HepG2 (cell line): ENCODE data around the gene C5. TPM values are rescaled to one million over a fixed set of nuclear protein-coding genes. Genes with fewer than 3 reads are reported as not detected.

ENCODE experiments used
- ATAC-seq: fragments of 200-7000 bp; cut with Tn5 transposase; 3 replicates; pipeline ENCODE4 v1.9.1; 2020; ENCODE audit warnings: mild to moderate bottlenecking, moderate library complexity
- BruUV-seq: library from RNA; stranded (reverse); fragments of 400-500 nt; replicated peaks from 2 replicates; lab custom pipeline; 2021; lab: Mats Ljungman, UMichigan
- CTCF ChIA-PET: fragments of 300-600 bp; formaldehyde crosslinking; extraction: SDS; loops from one replicate; lab custom pipeline; 2021; ENCODE audit warnings: low total read pairs, inconsistent platforms, low intra/inter-chr PET ratio; lab: Yijun Ruan, JAX
- POLR2A ChIA-PET: fragments of 350-600 bp; sonication (Branson Sonifier 250); formaldehyde crosslinking; loops from one replicate; lab custom pipeline; 2020; ENCODE audit warnings: antibody characterized with exemption, inconsistent platforms; lab: Yijun Ruan, JAX
- DNase-seq: peaks from one replicate; pipeline ENCODE4 v3.0.0-alpha.2; 2015; ENCODE audit warnings: low spot score
- FAIRE-seq: peaks from 3 replicates; lab custom pipeline; 2011; peaks lifted over from hg19 to GRCh38; lab: Jason Lieb, UNC
- H2AFZ ChIP-seq: one replicate; pipeline ENCODE4 v1.6.1; 2011; ENCODE audit warnings: low read length, inconsistent platforms
- H3K27ac ChIP-seq: fragments of 300-600 bp; 3 replicates; pipeline ENCODE4 v1.8.0; 2011; ENCODE audit warnings: mixed run types, mild to moderate bottlenecking, mixed read lengths, low read length, inconsistent platforms; ENCODE audit not compliant: insufficient read depth; ENCODE audit errors: extremely low read length
- H3K27me3 ChIP-seq, 2 experiments: fragments of 200-600 bp in 1 of 2; 2 replicates in 1 of 2; 3 replicates in 1 of 2; pipeline versions ENCODE4 v1.6.0 to v1.8.0; 2011; ENCODE audit warnings: low read length in 2 of 2, mild to moderate bottlenecking in 2 of 2, moderate library complexity in 2 of 2, inconsistent platforms in 1 of 2; ENCODE audit not compliant: insufficient read depth in 2 of 2, control insufficient read depth in 1 of 2
- H3K36me3 ChIP-seq, 2 experiments: fragments of 200-600 bp in 1 of 2; replicated peaks in 1 of 2; 2 replicates in 1 of 2; 3 replicates in 1 of 2; pipeline versions ENCODE4 v1.5.1 to v1.8.0; 2011; ENCODE audit warnings: low read length in 2 of 2, inconsistent platforms in 1 of 2; ENCODE audit not compliant: insufficient read depth in 2 of 2, control insufficient read depth in 1 of 2
- H3K4me1 ChIP-seq: 2 replicates; pipeline ENCODE4 v1.5.1; 2012; ENCODE audit warnings: low read length, inconsistent platforms; ENCODE audit not compliant: insufficient read depth
- H3K4me2 ChIP-seq: 2 replicates; pipeline ENCODE4 v1.6.0; 2011; ENCODE audit warnings: low read depth, low read length, inconsistent platforms
- H3K4me3 ChIP-seq, 3 experiments: fragments of 200-600 bp in 1 of 3; sonication (generic), shearing (Covaris generic) in 1 of 3; replicated peaks in 1 of 3; 2 replicates each; pipeline ENCODE4 v1.5.1; 2011 to 2016; ENCODE audit warnings: low read length in 3 of 3, inconsistent platforms in 2 of 3, low read depth in 2 of 3, mild to moderate bottlenecking in 2 of 3, control low read depth in 1 of 3, mixed read lengths in 1 of 3; ENCODE audit not compliant: insufficient read depth in 1 of 3
- H3K79me2 ChIP-seq: one replicate; pipeline ENCODE4 v1.6.1; 2011; ENCODE audit warnings: low read length, inconsistent platforms; ENCODE audit not compliant: insufficient read depth
- H3K9ac ChIP-seq: 2 replicates; pipeline ENCODE4 v1.6.0; 2011; ENCODE audit warnings: mild to moderate bottlenecking, low read depth, low read length, inconsistent platforms; ENCODE audit not compliant: insufficient read depth
- H3K9me3 ChIP-seq: 2 replicates; pipeline ENCODE4 v1.5.1; 2012; ENCODE audit warnings: mild to moderate bottlenecking, low read length
- H4K20me1 ChIP-seq: 2 replicates; pipeline ENCODE4 v1.6.0; 2011; ENCODE audit warnings: inconsistent platforms, mild to moderate bottlenecking, low read length, moderate library complexity; ENCODE audit not compliant: insufficient read depth
- CBX5 ChIP-seq: sonication (generic); formaldehyde crosslinking; IDR thresholded peaks from 2 replicates; pipeline ENCODE4 v1.4.0; 2020; ENCODE audit warnings: missing genetic modification reagents, borderline replicate concordance
- CHD2 ChIP-seq: IDR thresholded peaks from 2 replicates; pipeline ENCODE4 v1.6.1; 2011; ENCODE audit warnings: low read depth, low read length, improper control_type of control experiment
- DMAP1 ChIP-seq: IDR thresholded peaks from 2 replicates; pipeline ENCODE4 v1.6.1; 2016
- DNMT1 ChIP-seq: sonication (generic); formaldehyde crosslinking; IDR thresholded peaks from 2 replicates; pipeline ENCODE4 v1.5.1; 2020; ENCODE audit warnings: mild to moderate bottlenecking, missing genetic modification reagents
- EZH2 ChIP-seq: conservative IDR thresholded peaks from 2 replicates; pipeline ENCODE4 v1.6.1; 2012; ENCODE audit warnings: mild to moderate bottlenecking, low read depth, low read length, moderate library complexity
- KAT2B ChIP-seq: fragments of 150-350 bp; IDR thresholded peaks from 2 replicates; pipeline ENCODE4 v1.6.1; 2014; ENCODE audit warnings: low read depth, low read length, borderline replicate concordance
- MAZ ChIP-seq, 2 experiments: sonication (generic) in 1 of 2; formaldehyde crosslinking in 1 of 2; IDR thresholded peaks; 2 replicates each; pipeline versions ENCODE4 v1.5.0 to v1.6.1; 2012 to 2020; ENCODE audit warnings: low read depth in 2 of 2, mild to moderate bottlenecking in 2 of 2, borderline replicate concordance in 1 of 2, improper control_type of control experiment in 1 of 2, low read length in 1 of 2, missing genetic modification reagents in 1 of 2, moderate library complexity in 1 of 2
- MYC ChIP-seq: sonication (generic); formaldehyde crosslinking; IDR thresholded peaks from 2 replicates; pipeline ENCODE4 v1.9.0; 2021; ENCODE audit warnings: missing genetic modification reagents, borderline replicate concordance
- NPAS2 ChIP-seq: sonication (generic); formaldehyde crosslinking; IDR thresholded peaks from 2 replicates; pipeline ENCODE4 v1.8.0; 2022; ENCODE audit warnings: mild to moderate bottlenecking, missing genetic modification reagents, borderline replicate concordance
- SMARCE1 ChIP-seq: fragments of 450-650 bp; IDR thresholded peaks from 2 replicates; pipeline ENCODE4 v1.6.1; 2017; ENCODE audit warnings: borderline replicate concordance
- TAF15 ChIP-seq: fragments of 200-400 bp; formaldehyde crosslinking; IDR thresholded peaks from one replicate; pipeline ENCODE4 v1.6.1; 2018; ENCODE audit warnings: mild to moderate bottlenecking, low read depth, low read length; ENCODE audit not compliant: poor library complexity, severe bottlenecking
- ZBTB26 ChIP-seq: IDR thresholded peaks from 2 replicates; pipeline ENCODE4 v1.6.1; 2016; ENCODE audit warnings: missing compliant biosample characterization, missing genetic modification reagents, borderline replicate concordance
- ZNF275 ChIP-seq: sonication (generic); formaldehyde crosslinking; IDR thresholded peaks from 2 replicates; pipeline ENCODE4 v1.8.0; 2022; ENCODE audit warnings: missing genetic modification reagents, mild to moderate bottlenecking, inconsistent platforms, borderline replicate concordance
- ZNF276 ChIP-seq: sonication (generic); formaldehyde crosslinking; IDR thresholded peaks from 2 replicates; pipeline ENCODE4 v1.4.0; 2020; ENCODE audit warnings: mild to moderate bottlenecking, low read depth, missing genetic modification reagents
- ZNF362 ChIP-seq: sonication (generic); formaldehyde crosslinking; IDR thresholded peaks from 2 replicates; pipeline ENCODE4 v1.4.0; 2020; ENCODE audit warnings: missing genetic modification reagents, mild to moderate bottlenecking, borderline replicate concordance
- ZNF607 ChIP-seq: sonication (generic); formaldehyde crosslinking; IDR thresholded peaks from 2 replicates; pipeline ENCODE4 v1.5.1; 2020; ENCODE audit warnings: missing genetic modification reagents, mild to moderate bottlenecking, borderline replicate concordance
- ZNF761 ChIP-seq: sonication (generic); formaldehyde crosslinking; conservative IDR thresholded peaks from 2 replicates; pipeline ENCODE4 v1.4.0; 2020; ENCODE audit warnings: mild to moderate bottlenecking, missing genetic modification reagents
- ZNF878 ChIP-seq: sonication (generic); formaldehyde crosslinking; IDR thresholded peaks from 2 replicates; pipeline ENCODE4 v1.8.1; 2023; ENCODE audit warnings: mild to moderate bottlenecking, missing genetic modification reagents, moderate library complexity
- in situ Hi-C: cut with HindIII; loops from 2 replicates; pipeline ENCODE4 v1.10.0; 2017; ENCODE audit warnings: low pct_unique_long_range_greater_than_20kb; ENCODE audit not compliant: extremely low pct_ligation_motif_present
- intact Hi-C: fragments of 100-400 bp; cut with micrococcal nuclease; formaldehyde crosslinking; loops from one replicate; pipeline ENCODE4 v1.10.0; 2022; ENCODE audit not compliant: unreplicated experiment
- polyA plus RNA-seq, 8 experiments: library from polyadenylated mRNA; depleted of rRNA in 3 of 8; stranded (reverse) in 7 of 8; unstranded in 1 of 8; fragments of >200 nt; fragmentation: Illumina TruSeq in 4 of 8; extraction: Trizol in 4 of 8; gene quantifications; 2 replicates each; pipeline versions ENCODE4 v1.2.1 to v1.2.3, GENCODE V29; 2011 to 2016; ENCODE audit warnings: low read depth in 4 of 8, missing spikeins in 1 of 8, mixed read lengths in 1 of 8; ENCODE audit not compliant: insufficient read depth in 1 of 8
- total RNA-seq, 5 experiments: library from RNA; depleted of rRNA; stranded (reverse); fragments of >200 nt; fragmentation: Illumina TruSeq; extraction: Trizol; gene quantifications; 2 replicates each; pipeline ENCODE4 v1.2.3, GENCODE V29; 2016; ENCODE audit warnings: low read depth in 1 of 5

The C5 gene
- total and polyA plus RNA-seq, 2 of the 13 experiments (the other 11 are each of a cell fraction or from before 2014, with no cell fraction given): 57.6 to 192 TPM

GRCh38 chr9:121038804-121039203, 11.3 kb downstream of the C5 start:
- in situ Hi-C loops (no loop called here), intact Hi-C loops (no loop called here)
- no peaks in the 10 kb centered on the region for H3K9me3 ChIP-seq
- ChIA-PET CTCF (no interaction called here), POLR2A (no interaction called here)
- peaks cover 4 to 44% of the 10 kb centered on the region in 2 experiments; a peak in 4 of 5 replicates for H3K36me3 ChIP-seq
- ATAC-seq (no peak), FAIRE-seq (no peak), DNase-seq (no peak)
- H2AFZ ChIP-seq: no peak overlapping the region
- no peak overlapping the region for H3K4me2 ChIP-seq
- H4K20me1 ChIP-seq: peaks cover 3% of the 10 kb centered on the region; the same call in 1 of the 2 replicates
- H3K9ac ChIP-seq: no peak overlapping the region
- H3K4me3 ChIP-seq: no peak overlapping the region
- no peaks in the 10 kb centered on the region for H3K79me2 ChIP-seq
- H3K27me3 ChIP-seq: no peaks in the 10 kb centered on the region
- no TSS peak for BruUV-seq
- no peak overlapping the region for H3K27ac ChIP-seq
- H3K4me1 ChIP-seq: no peaks in the 10 kb centered on the region
- no peak for TF ChIP-seq EZH2
- no peak for TF ChIP-seq DNMT1
- no peak for TF ChIP-seq ZNF362 (CRISPR knock-in tag)
- TF ChIP-seq ZNF276 (CRISPR knock-in tag): no peak
- TF ChIP-seq NPAS2 (CRISPR knock-in tag): no peak
- no peak for TF ChIP-seq ZNF607 (CRISPR knock-in tag)
- TF ChIP-seq TAF15: no peak
- TF ChIP-seq DMAP1 (CRISPR knock-in tag): no peak
- TF ChIP-seq SMARCE1: no peak
- TF ChIP-seq ZNF275 (CRISPR knock-in tag): no peak
- TF ChIP-seq ZNF761 (CRISPR knock-in tag): no peak
- TF ChIP-seq MYC: no peak
- no peak for TF ChIP-seq ZBTB26 (CRISPR knock-in tag)
- no peak for TF ChIP-seq CHD2
- no peak for TF ChIP-seq MAZ (IDR thresholded peaks at IDR 0.05; ENCODE audit: borderline replicate concordance, low read depth, low read length)
- no peak for TF ChIP-seq MAZ (CRISPR knock-in tag; IDR thresholded peaks at IDR 0.05; ENCODE audit: low read depth)
- no peak for TF ChIP-seq KAT2B
- TF ChIP-seq ZNF878: no peak
- TF ChIP-seq CBX5: no peak
